K562 (cell line): Measurements from ENCODE around the gene TMSB4X. TPM values are rescaled to one million over a fixed set of nuclear protein-coding genes. Genes with fewer than 3 reads are reported as not detected.

Experiments
- AFF4 ChIP-seq: sonication (generic); formaldehyde crosslinking; IDR thresholded peaks from 2 replicates; pipeline ENCODE4 v1.8.0; 2023; ENCODE audit warnings: mild to moderate bottlenecking, missing genetic modification reagents
- ARHGAP35 ChIP-seq: fragments of 450-650 bp; IDR thresholded peaks from 2 replicates; pipeline ENCODE4 v1.6.1; 2018; ENCODE audit not compliant: partially characterized antibody
- CEBPG ChIP-seq, 3 experiments: fragments of 200-800 bp in 1 of 3; sonication (Bioruptor generic) in 1 of 3; sonication (generic) in 1 of 3; formaldehyde crosslinking in 1 of 3; IDR thresholded peaks in 2 of 3; conservative IDR thresholded peaks in 1 of 3; 2 replicates each; pipeline versions ENCODE4 v1.6.1 to v1.8.0; 2016 to 2022; ENCODE audit warnings: missing compliant biosample characterization in 2 of 3, missing genetic modification characterization in 2 of 3, mild to moderate bottlenecking in 1 of 3, missing genetic modification reagents in 1 of 3
- CREB3 ChIP-seq: fragments of 450-650 bp; conservative IDR thresholded peaks from 2 replicates; pipeline ENCODE4 v1.6.1; 2016; ENCODE audit warnings: missing genetic modification characterization, low read depth, mild to moderate bottlenecking, missing compliant biosample characterization, moderate library complexity
- CREM ChIP-seq: IDR thresholded peaks from 2 replicates; pipeline ENCODE4 v1.6.1; 2014; ENCODE audit warnings: antibody characterized with exemption, low read depth
- E2F5 ChIP-seq: sonication (generic); formaldehyde crosslinking; IDR thresholded peaks from 2 replicates; pipeline ENCODE4 v1.8.0; 2022; ENCODE audit warnings: mild to moderate bottlenecking, missing genetic modification reagents
- FOS ChIP-seq: IDR thresholded peaks from 3 replicates; pipeline ENCODE4 v1.6.1; 2011; ENCODE audit not compliant: insufficient read length; ENCODE audit errors: extremely low read depth
- FOSL1 ChIP-seq: fragments of 200-800 bp; sonication (Bioruptor generic); conservative IDR thresholded peaks from 2 replicates; pipeline ENCODE4 v1.6.1; 2016; ENCODE audit warnings: missing genetic modification characterization, missing compliant biosample characterization
- FOXK2 ChIP-seq, 2 experiments: fragments of 450-650 bp; IDR thresholded peaks in 1 of 2; conservative IDR thresholded peaks in 1 of 2; 2 replicates each; pipeline ENCODE4 v1.6.1; 2016; ENCODE audit warnings: low read depth in 2 of 2, mild to moderate bottlenecking in 1 of 2
- JUND ChIP-seq, 2 experiments: IDR thresholded peaks; 2 replicates in 1 of 2; 3 replicates in 1 of 2; pipeline ENCODE4 v1.6.1; 2011; ENCODE audit warnings: borderline replicate concordance in 2 of 2, low read depth in 2 of 2, low read length in 2 of 2, improper control_type of control experiment in 1 of 2, missing biosample characterization in 1 of 2, missing genetic modification characterization in 1 of 2, missing genetic modification reagents in 1 of 2
- MAFK ChIP-seq: IDR thresholded peaks from 2 replicates; pipeline ENCODE4 v1.6.1; 2011; ENCODE audit warnings: low read length, improper control_type of control experiment
- MEF2D ChIP-seq: conservative IDR thresholded peaks from 2 replicates; pipeline ENCODE4 v1.6.1; 2016; ENCODE audit warnings: low read depth, missing genetic modification characterization, missing compliant biosample characterization
- PURB ChIP-seq: sonication (generic); formaldehyde crosslinking; IDR thresholded peaks from 2 replicates; pipeline ENCODE4 v1.9.0; 2021; ENCODE audit warnings: low read depth, mild to moderate bottlenecking, missing genetic modification reagents
- RAD51 ChIP-seq: fragments of 450-650 bp; IDR thresholded peaks from 2 replicates; pipeline ENCODE4 v1.7.1; 2016; ENCODE audit warnings: low read depth, mild to moderate bottlenecking, borderline replicate concordance
- SMARCA4 ChIP-seq: fragments of 450-650 bp; IDR thresholded peaks from 2 replicates; pipeline ENCODE4 v1.6.1; 2016
- SMARCB1 ChIP-seq: IDR thresholded peaks from 2 replicates; pipeline ENCODE4 v1.6.1; 2011; ENCODE audit warnings: improper control_type of control experiment, low read depth; ENCODE audit not compliant: insufficient read length
- SMARCE1 ChIP-seq: fragments of 450-650 bp; IDR thresholded peaks from 2 replicates; pipeline ENCODE4 v1.7.1; 2016; ENCODE audit warnings: mild to moderate bottlenecking
- SMC3 ChIP-seq: conservative IDR thresholded peaks from 2 replicates; pipeline ENCODE4 v1.6.1; 2011; ENCODE audit warnings: low read depth, low read length, improper control_type of control experiment; ENCODE audit not compliant: insufficient read depth
- SOX6 ChIP-seq: fragments of 450-650 bp; IDR thresholded peaks from 2 replicates; pipeline ENCODE4 v1.6.1; 2014; ENCODE audit warnings: mild to moderate bottlenecking
- SP2 ChIP-seq: IDR thresholded peaks from 2 replicates; pipeline ENCODE4 v1.6.1; 2011; ENCODE audit warnings: mild to moderate bottlenecking, low read depth, low read length, moderate library complexity; ENCODE audit not compliant: poor library complexity, severe bottlenecking; ENCODE audit errors: extremely low read depth
- TAF7 ChIP-seq: fragments of 450-650 bp; IDR thresholded peaks from 2 replicates; pipeline ENCODE4 v1.6.1; 2016; ENCODE audit warnings: missing genetic modification characterization, missing compliant biosample characterization
- polyA plus RNA-seq, 8 experiments: library from polyadenylated mRNA; depleted of rRNA in 4 of 8; stranded (reverse) in 5 of 8; unstranded in 3 of 8; fragments of >200 nt; fragmentation: Nextera tagmentation in 2 of 8; fragmentation: Illumina TruSeq in 1 of 8; extraction: Ambion mirVana in 2 of 8; extraction: Trizol in 1 of 8; gene quantifications; 2 replicates each; pipeline versions ENCODE4 v1.2.1 to v1.2.3, GENCODE V29; 2011 to 2014; ENCODE audit warnings: inconsistent platforms in 1 of 8, missing spikeins in 1 of 8
- total RNA-seq, 7 experiments: library from RNA; depleted of rRNA in 6 of 7; stranded (reverse); fragments of >200 nt in 6 of 7; fragmentation: Illumina TruSeq in 2 of 7; extraction: Trizol in 2 of 7; gene quantifications; 2 replicates each; pipeline versions ENCODE4 v1.2.1 to v1.2.3, GENCODE V29; 2011 to 2021; ENCODE audit warnings: low replicate concordance in 1 of 7

The TMSB4X gene
- total and polyA plus RNA-seq, 9 of the 15 experiments (the other 6 are each of a cell fraction or from before 2014, with no cell fraction given) = 1,035 to 2,035 (median 1,529) TPM

GRCh38 chrX:12988797-12989196 is 13.9 kb downstream of the TMSB4X start (continued):
- no peak for TF ChIP-seq CREB3
- peak; percentile 68; the same call in 1 of the 2 replicates for TF ChIP-seq SOX6
- TF ChIP-seq CEBPG (CRISPR knock-in tag; IDR thresholded peaks at IDR 0.05) = no peak
- TF ChIP-seq CEBPG (tag; conservative IDR thresholded peaks at IDR 0.05 in 1 of 2, IDR thresholded peaks at IDR 0.05 in 1 of 2) = no peak
- TF ChIP-seq CREM = no peak
- no peak for TF ChIP-seq RAD51
- TF ChIP-seq FOS = peak; percentile 27
- TF ChIP-seq SMARCA4 = peak; percentile 71; the same call in 1 of the 2 replicates
- no peak for TF ChIP-seq TAF7 (tag)
- TF ChIP-seq FOSL1 (tag) = peak; percentile 85
- TF ChIP-seq MEF2D = no peak
- TF ChIP-seq ARHGAP35 = no peak
- no peak for TF ChIP-seq PURB
- TF ChIP-seq AFF4 (CRISPR knock-in tag) = no peak
- TF ChIP-seq SP2 = no peak
- TF ChIP-seq MAFK = no peak
- TF ChIP-seq JUND (IDR thresholded peaks at IDR 0.05; ENCODE audit: borderline replicate concordance, low read depth, low read length) = peak; percentile 95
- TF ChIP-seq JUND (tag; IDR thresholded peaks at IDR 0.05; ENCODE audit: borderline replicate concordance, low read depth, low read length) = peak; percentile 94; the same call in 2 of the 3 replicates
- TF ChIP-seq FOXK2 (conservative IDR thresholded peaks at IDR 0.05 in 1 of 2, IDR thresholded peaks at IDR 0.05 in 1 of 2; ENCODE audit: low read depth in 2 of 2) = no peak
- TF ChIP-seq SMC3 = no peak
- TF ChIP-seq SMARCE1 = 0 out of 2 replicates have a peak, but pooled peaks have one; percentile 42
- TF ChIP-seq E2F5 (CRISPR knock-in tag) = no peak
- TF ChIP-seq SMARCB1 = no peak
